Dedifferentiated amniotic fluid mesenchymal stem cell (primary cell): Measurements from ENCODE around the gene LIN52.

ENCODE experiments used
- DNase-seq: peaks from one replicate; pipeline ENCODE4 v3.0.0-alpha.2; 2016; ENCODE audit errors: extremely low spot score

LIN52 gene

GRCh38 chr14:74237441-74237840 is 152.7 kb downstream of the LIN52 start:
- DNase-seq, result no peak

DNA sequence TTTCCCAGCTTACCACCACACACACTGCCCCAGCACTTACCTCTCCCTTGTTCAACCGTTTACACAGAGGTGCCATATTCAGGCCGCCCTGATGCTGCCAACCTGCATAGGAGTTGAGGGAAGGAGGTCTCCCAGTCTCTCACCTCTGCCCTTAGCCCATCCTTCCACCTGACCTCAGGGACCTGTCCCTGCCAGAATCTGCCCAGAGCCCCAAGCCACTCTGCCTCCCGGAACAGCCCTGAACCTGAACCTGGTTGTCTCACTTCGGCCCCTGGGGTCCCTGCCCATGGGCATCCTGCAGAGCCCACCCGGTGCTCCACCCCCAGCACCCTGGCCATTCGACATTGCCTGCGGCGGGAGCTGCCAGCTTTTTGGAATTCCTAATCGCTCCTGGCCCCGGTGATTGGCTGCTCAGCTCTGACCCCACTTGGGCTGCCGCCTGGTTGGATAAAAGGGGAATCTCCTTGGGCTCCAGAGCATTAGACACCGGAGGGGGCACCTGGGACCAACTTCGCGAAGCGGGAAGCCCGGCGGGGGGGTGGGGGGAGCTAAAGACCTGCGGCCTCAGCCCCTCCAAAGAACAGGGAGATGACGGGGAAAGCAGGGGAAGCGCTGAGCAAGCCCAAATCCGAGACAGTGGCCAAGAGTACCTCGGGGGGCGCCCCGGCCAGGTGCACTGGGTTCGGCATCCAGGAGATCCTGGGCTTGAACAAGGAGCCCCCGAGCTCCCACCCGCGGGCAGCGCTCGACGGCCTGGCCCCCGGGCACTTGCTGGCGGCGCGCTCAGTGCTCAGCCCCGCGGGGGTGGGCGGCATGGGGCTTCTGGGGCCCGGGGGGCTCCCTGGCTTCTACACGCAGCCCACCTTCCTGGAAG is 154.5 kb downstream of the LIN52 start, which contains the start of gene VSX2:
Gene VSX2, plus strand, starts transcription at position 476 of the 874 bp plus-strand sequence. Its CDS starts 113 bp downstream, at position 589.
- no peak for DNase-seq

GRCh38 chr14:74239848-74240793 is 155.4 kb downstream of the LIN52 start:
- DNase-seq, result no peak

DNA sequence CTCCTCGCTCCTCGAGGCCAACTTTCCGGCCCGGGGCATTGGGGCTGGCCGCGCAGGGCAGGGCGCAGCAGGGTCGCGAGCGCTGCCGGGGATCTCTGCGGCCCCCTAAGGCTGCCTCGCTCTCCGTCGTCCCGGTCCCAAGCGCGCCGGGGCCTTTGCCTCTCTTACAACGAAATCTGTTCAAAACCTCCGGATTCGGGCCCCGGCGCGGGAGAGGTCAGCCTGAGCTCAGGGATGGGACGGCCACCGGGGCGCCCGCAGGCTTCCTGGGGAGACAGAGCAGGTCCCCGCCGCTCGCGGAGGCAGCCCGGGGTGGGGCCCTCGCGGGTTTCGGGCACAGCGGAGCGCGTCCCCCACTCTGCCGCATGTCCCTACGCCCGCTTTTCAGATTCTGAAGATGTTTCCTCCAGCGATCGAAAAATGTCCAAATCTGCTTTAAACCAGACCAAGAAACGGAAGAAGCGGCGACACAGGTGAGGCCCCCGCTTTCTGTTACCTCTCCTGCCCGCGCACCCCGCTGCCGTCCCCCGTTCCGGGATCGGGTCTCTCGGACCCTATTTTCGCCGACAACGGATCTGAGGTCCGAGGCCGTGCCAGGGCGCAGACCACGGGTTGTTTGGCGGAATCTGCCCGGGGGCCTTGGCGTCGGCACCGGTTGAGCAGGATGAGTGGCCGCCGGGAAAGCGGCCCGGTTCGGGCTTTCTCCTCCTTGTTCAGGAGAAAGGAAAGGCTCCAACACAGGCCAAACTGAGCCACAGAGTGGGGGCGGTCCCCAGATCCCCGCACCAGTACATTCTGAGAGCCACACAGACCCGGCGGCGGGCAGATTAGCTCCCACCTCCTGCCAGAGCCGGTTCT is 156.3 kb downstream of the LIN52 start:
- DNase-seq, result no peak

DNA sequence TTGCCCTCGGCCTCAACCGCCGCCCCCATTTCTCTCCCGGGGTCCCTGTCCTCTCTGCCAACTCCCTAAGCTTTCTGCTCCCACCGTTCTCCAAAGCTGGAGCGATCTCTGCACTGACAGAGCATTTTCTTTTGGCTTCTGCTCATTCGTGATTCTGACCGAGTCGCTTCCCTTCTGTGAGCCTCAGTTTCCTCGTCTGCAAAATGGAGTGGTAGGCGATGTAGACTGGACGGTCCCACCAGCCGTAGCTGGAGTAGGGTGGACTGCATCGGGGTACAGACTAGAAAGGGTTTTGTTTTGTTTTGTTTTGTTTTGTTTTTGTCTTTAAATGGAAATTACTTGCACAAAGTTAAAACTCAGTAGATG is 156.9 kb downstream of the LIN52 start:
- no peak for DNase-seq

- no peak for DNase-seq
These were observed 157.4 kb downstream of the LIN52 start for GRCh38 chr14:74242021-74242779.

- no peak for DNase-seq
These were observed 158.0 kb downstream of the LIN52 start for GRCh38 chr14:74242780-74243042.

DNA sequence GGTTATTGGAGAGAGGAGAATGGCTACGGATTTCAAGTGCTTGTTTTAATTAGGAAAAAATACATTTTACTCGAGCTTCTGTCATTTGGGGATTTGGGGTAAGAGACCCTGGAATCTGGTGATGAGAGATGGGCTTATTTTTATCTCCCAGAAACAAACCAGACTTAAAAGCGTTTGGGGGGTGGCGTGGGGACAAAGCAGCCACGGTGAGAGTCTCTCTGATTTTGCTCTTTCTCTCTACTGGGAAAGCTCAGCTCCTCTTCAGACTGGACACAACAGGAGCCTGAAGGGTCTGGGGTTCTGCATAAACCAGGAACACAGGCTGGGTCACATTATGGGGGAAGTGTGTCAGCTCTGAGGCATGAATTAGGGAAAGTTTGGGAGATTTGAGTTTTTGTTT is 158.3 kb downstream of the LIN52 start:
- no peak for DNase-seq

- no peak for DNase-seq
These were observed 159.4 kb downstream of the LIN52 start for GRCh38 chr14:74244115-74244514.

- no peak for DNase-seq
These were observed 160.5 kb downstream of the LIN52 start for GRCh38 chr14:74245292-74245691.

DNA sequence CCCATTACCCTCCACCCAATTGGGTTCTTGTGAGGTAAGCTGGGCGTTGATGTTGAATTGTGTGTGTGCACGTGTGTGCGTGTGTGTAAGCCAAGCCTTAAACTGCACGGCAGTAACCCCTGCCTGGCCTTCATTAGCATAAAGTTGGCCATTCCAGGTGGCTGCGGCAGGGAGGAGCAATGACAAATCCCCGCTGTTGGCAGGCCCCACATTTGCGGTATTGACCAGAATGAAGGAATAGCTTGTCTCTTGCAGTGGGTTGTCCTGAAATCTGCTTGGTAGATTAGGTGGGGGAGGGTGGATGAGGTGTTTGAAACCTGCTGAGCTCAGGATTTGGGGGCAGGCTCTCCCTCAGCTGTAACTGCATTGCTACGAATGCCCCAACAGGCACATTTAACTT is 161.8 kb downstream of the LIN52 start:
- DNase-seq, result no peak

GRCh38 chr14:74248017-74248416 is 163.3 kb downstream of the LIN52 start:
- no peak for DNase-seq

DNA sequence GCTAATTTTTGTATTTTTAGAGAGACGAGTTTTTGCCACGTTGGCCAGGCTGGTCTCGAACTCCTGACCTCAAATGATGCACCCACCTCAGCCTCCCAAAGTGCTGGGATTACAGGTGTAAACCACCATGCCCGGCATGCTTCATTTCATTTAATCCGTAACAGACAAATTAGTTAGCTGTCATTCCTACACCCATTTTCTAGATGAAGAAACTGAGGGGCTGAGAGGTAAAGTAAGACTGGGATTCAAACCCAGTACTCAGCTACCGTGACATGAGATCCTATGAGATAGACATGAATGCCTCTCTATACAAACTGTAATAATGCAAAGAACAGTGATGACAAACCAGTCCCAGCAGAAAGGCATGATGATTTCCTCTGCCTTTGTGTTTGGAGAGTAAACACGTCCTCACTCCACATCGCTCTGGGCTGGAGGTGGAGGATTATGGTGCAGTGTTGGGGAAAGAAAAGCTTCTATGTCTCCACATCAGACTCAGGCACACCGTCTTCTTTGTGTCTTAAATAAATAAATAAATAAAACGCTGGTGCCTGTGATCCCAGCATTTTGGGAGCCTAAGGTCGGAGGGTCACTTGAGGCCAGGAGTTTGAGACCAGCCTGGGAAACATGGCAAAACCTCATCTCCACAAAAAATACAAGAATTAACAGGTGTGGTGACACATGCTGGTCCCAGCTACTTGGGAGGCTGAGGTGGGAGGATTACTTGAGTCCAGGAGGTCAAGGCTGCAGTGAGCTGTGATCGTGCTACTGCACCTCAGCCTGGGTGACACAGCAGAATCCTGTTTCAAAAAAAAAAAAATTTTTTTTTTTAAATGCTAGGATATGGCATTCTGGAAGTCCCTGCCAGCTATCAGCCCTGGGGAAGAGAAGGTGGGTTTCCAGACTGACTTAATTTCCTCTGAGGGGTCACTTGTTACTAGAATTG is 164.9 kb downstream of the LIN52 start:
- no peak for DNase-seq
